ENCODE measurements around the gene TATDN3. TPM values are rescaled to one million over a fixed set of nuclear protein-coding genes. Genes with fewer than 3 reads are reported as not detected.

Gene TATDN3
- polyA plus RNA-seq, 1 experiment = 4.6 TPM

DNA sequence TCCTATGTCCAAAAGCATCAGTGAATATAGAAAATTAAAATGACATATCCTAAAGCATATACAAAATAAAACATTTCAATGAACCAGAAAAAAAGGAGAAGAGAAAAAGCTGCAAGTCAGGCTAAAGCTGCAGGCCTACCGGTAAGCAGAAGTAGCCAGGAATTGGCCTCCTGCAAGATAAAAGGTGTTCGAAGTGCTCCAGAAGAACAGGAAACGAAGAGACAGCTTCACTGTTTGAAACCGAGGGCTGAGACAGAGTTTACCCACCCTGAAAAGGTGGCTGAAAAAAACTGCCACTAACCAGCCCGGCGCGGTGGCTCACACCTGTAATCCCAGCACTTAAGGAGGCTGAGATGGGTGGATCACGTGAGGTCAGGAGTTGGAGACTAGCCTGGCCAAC lies 37.5 kb upstream of the TATDN3 start:
- no peak for DNase-seq (ENCODE audit: low read depth)
- Histone ChIP-seq H3K4me3 (ENCODE audit: low read depth, low read length) (no peak overlapping the region), H3K36me3 (ENCODE audit: control insufficient read depth, insufficient read depth, low read length) (no peaks in the 10 kb centered on the region), H3K27me3 (ENCODE audit: control insufficient read depth, insufficient read depth, low read length) (no peaks in the 10 kb centered on the region)
- TF ChIP-seq, protein P1, sequence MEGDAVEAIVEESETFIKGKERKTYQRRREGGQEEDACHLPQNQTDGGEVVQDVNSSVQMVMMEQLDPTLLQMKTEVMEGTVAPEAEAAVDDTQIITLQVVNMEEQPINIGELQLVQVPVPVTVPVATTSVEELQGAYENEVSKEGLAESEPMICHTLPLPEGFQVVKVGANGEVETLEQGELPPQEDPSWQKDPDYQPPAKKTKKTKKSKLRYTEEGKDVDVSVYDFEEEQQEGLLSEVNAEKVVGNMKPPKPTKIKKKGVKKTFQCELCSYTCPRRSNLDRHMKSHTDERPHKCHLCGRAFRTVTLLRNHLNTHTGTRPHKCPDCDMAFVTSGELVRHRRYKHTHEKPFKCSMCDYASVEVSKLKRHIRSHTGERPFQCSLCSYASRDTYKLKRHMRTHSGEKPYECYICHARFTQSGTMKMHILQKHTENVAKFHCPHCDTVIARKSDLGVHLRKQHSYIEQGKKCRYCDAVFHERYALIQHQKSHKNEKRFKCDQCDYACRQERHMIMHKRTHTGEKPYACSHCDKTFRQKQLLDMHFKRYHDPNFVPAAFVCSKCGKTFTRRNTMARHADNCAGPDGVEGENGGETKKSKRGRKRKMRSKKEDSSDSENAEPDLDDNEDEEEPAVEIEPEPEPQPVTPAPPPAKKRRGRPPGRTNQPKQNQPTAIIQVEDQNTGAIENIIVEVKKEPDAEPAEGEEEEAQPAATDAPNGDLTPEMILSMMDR (IDR thresholded peaks at IDR 0.05; ENCODE audit: insufficient read depth, low read depth, low read length) = no peak
- CTCF ChIA-PET = interaction anchor here (0.9 kb wide), 1 partner anchor 89 kb away, joined by 3 read pairs; no protein-coding TSS in a partner anchor
- POLR2A ChIA-PET = no interaction called here

DNA sequence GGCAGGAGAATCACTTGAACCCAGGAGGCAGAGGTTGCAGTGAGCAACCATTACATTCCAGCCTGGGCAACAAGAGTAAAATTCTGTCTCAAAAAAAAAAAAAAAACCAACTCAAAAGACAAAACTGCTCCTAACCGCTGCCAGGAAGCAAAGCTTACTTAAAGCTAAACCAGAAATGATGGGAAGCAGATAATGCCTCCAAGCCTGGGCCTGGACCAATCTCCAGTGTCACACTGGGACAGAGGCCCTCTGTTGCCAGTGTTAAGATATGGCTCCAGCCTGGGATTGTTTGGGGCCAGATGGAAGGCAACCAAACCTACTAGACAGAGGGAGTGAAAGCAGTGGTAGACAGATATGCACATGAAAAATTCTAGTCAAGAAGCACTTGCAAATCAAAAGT lies 37.0 kb upstream of the TATDN3 start:
- CTCF ChIA-PET = interaction anchor here (0.9 kb wide), 1 partner anchor 90 kb away, joined by 3 read pairs; no protein-coding TSS in a partner anchor
- DNase-seq (ENCODE audit: low read depth) = no peak
- POLR2A ChIA-PET = no interaction called here

DNA sequence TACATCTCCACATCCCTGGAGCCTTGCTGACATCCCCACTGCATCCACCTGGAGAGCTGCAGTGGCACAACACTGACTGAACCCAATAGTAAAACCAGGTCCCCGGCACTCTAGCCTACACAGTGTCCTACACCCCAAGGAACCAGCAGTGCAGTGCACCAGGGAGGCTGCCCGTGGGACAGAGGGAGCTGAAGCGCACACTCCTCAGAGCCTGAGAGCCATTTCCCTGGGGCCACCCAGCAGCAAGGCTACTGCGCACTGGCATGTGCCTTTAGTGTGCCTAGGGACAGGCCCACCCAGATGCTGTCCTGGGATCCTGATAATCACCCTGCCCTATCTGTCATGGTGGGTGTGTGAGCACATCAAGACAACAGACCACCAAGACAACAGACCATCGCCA lies 32.0 kb upstream of the TATDN3 start:
- Histone ChIP-seq H3K36me3 (ENCODE audit: control insufficient read depth, insufficient read depth, low read length) (no peaks in the 10 kb centered on the region; the same call in 1 of the 2 replicates), H3K27me3 (ENCODE audit: control insufficient read depth, insufficient read depth, low read length) (no peaks in the 10 kb centered on the region), H3K4me3 (ENCODE audit: low read depth, low read length) (no peak overlapping the region)
- no peak for DNase-seq (ENCODE audit: low read depth)
- POLR2A ChIA-PET = no interaction called here
- CTCF ChIA-PET = interaction anchor here (0.6 to 3.8 kb wide), 5 partner anchors 10 to 283 kb away, joined by 3 to 17 read pairs (median 3); no protein-coding TSS in a partner anchor
- TF ChIP-seq, protein P1 (IDR thresholded peaks at IDR 0.05; ENCODE audit: insufficient read depth, low read depth, low read length) = no peak

More for the DNA sequence above, 37.0 kb upstream of the TATDN3 start:
- Histone ChIP-seq H3K36me3 (ENCODE audit: control insufficient read depth, insufficient read depth, low read length) (no peaks in the 10 kb centered on the region), H3K4me3 (ENCODE audit: low read depth, low read length) (no peak overlapping the region), H3K27me3 (ENCODE audit: control insufficient read depth, insufficient read depth, low read length) (no peaks in the 10 kb centered on the region)
- TF ChIP-seq, protein P1 (IDR thresholded peaks at IDR 0.05; ENCODE audit: insufficient read depth, low read depth, low read length) = no peak

DNA sequence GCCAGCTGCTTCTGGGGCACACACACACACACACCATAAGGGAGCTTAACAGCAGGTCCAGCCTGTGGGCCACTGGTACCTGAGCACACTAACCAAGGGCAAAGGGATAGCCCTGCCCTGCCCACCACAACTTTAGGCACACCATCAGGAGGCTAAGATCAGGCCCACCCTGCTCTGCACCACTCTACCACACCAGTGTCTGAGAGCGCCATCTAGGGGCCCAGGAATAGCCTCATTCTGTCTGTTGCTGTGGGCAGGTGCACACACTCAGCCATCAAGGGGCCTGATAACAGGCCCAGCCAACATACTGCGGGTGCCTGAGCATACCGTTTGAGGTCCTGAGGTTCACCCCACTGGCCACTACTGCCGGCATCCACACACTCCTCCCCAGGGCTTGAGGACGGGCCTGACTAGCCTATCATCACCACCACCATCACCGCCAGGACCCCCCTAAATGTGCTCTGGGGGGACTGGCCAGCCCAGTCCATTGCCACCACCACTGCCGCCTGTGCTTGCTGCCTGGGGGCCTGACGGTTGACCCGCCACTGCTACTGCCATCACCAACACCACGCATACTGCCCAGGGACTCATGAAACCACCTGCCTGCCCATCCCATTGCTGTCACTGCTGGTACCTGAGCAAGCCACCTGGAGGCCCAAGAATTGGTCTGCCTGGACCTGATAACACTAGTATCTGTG lies 31.4 kb upstream of the TATDN3 start:
- Histone ChIP-seq H3K4me3 (ENCODE audit: low read depth, low read length) (no peak overlapping the region), H3K36me3 (ENCODE audit: control insufficient read depth, insufficient read depth, low read length) (no peaks in the 10 kb centered on the region; the same call in 1 of the 2 replicates), H3K27me3 (ENCODE audit: control insufficient read depth, insufficient read depth, low read length) (no peaks in the 10 kb centered on the region)
- DNase-seq (ENCODE audit: low read depth) = no peak
- POLR2A ChIA-PET = no interaction called here
- TF ChIP-seq, protein P1 (IDR thresholded peaks at IDR 0.05; ENCODE audit: insufficient read depth, low read depth, low read length) = peak; percentile 52
- CTCF ChIA-PET = interaction anchor here (0.6 to 3.8 kb wide), 4 partner anchors 11 to 216 kb away, joined by 3 to 17 read pairs (median 3); no protein-coding TSS in a partner anchor

DNA sequence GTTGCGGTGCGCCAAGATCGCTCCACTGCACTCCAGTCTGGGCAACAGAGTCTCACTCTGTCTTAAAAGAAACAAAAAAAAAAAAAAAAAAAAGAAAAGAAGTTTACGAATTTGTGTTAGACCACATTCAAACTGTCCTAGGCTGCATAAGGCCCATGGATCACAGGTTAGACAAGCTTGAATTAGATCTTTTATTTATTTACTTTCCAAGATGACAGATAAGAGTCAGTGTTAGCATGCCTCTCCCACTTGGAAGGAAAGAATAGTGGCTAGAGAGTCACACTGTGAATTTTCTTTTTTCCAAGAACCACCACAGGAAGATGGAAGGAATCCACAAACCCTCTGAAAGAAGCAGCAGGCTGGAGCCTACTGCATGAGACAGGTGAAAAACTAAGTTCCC lies 29.5 kb upstream of the TATDN3 start:
- TF ChIP-seq, protein P1 (IDR thresholded peaks at IDR 0.05; ENCODE audit: insufficient read depth, low read depth, low read length) = no peak
- Histone ChIP-seq H3K27me3 (ENCODE audit: control insufficient read depth, insufficient read depth, low read length) (no peaks in the 10 kb centered on the region), H3K36me3 (ENCODE audit: control insufficient read depth, insufficient read depth, low read length) (no peaks in the 10 kb centered on the region; the same call in 1 of the 2 replicates), H3K4me3 (ENCODE audit: low read depth, low read length) (no peak overlapping the region)
- no peak for DNase-seq (ENCODE audit: low read depth)
- ChIA-PET POLR2A (no interaction called here), CTCF (interaction anchor here (0.5 to 3.8 kb wide), 3 partner anchors 12 to 97 kb away, joined by 3 to 17 read pairs (median 8); no protein-coding TSS in a partner anchor)

Data from BJ (cell line).